Stimulated activated CD4-positive, alpha-beta T cell treated with anti-CD3 and anti-CD28 coated beads, Interleukin-1b, Interleukin-23, amount 100 ng/mL, for 24 hours (primary cell): ENCODE measurements around the gene DOLK.

Experiments used
- DNase-seq, 4 experiments: peaks; one replicate each; pipeline ENCODE4 v3.0.0-alpha.2; 2020; ENCODE audit warnings: low read depth in 4 of 4, low spot score in 1 of 4

DOLK gene

DNA sequence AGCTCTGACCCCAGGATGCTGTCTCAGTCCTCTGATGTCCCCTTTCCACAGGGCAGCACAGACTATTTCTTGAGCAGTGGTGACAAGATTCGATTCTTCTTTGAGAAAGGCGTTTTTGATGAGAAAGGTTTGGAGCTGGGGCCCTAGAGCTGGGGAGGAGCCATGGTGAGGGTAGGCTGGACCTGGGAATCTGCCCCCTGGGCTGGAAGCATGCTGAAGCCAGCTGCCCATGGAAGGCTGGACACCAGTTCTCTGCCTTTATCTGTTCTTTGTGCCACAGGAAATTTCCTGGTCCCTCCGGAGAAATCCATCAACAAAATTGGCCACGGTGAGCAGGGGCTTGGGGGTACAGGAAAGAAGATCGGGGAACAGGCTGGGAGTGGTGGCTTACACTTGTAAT, 13.7 kb downstream of the DOLK start:
- DNase-seq = no peak

DNA sequence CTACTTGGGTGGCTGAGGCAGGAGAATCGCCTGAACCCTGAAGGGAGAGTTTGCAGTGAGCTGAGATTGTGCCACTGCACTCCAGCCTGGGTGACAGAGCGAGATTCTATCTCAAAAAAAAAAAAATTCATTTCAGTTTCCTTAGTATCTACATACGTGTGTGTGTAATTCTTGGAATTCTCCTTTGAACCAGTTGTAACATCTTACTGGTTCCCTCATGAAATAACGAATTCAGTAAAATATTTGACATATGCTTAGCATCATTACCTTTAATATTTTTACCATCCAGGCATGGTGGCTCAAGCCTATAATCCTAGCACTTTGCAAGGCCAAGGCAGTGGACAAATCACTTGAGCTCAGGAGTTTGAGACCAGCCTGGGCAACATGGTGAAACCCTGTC, 17.8 kb downstream of the DOLK start:
- no peak for DNase-seq

DNA sequence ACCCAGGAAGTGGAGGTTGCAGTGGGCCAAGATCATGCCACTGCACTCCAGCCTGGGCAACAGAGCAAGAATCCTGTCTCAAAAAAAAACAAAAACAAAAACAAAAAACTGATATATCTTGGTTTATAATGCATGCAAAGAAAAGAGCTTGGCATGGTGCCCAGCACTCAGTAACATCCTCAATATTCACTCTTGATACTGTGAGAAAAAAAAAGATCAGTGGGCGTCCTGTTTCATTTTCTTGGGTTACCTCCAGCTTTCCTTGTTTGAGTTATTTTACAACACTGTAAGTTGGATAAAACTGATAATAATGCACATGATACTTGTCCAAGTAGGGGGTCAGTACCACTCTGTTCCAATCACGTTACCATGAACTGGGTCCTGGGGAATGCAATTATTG, 18.8 kb downstream of the DOLK start:
- DNase-seq = no peak

DNA sequence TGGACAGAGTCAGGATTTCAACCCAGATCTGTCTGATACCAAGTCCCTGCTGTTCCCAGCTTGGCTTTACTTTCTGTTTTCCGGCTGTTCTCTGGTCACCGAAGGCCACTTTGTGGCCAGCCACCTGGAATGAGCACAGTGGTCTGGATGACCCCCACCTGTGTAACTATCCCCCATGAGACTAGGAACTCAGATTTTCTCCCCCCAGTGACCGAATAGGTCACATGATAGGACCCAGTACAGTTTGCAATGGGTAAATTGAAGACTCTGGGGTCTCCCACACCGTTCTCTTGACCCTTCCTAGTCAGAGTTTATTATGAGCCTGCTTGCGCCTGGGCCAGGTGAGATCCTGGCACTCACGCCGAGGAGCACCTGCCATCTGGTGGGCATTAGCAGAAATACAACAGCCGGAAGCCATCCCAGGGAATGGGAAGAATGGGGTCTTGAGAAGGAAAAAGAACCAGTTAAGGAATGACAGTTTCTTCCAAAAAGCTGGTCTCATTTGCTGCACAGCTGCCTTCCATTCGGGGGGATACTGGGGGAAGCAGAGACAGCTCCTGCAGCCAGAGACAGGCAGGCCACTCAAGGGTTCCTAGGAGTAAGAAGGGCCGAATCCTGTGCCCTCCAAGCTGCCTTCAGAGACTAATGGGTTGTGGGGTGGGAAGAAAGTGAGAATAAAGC, 19.5 kb downstream of the DOLK start:
- DNase-seq = peak in 1 of 4 experiments; percentile 20

DNA sequence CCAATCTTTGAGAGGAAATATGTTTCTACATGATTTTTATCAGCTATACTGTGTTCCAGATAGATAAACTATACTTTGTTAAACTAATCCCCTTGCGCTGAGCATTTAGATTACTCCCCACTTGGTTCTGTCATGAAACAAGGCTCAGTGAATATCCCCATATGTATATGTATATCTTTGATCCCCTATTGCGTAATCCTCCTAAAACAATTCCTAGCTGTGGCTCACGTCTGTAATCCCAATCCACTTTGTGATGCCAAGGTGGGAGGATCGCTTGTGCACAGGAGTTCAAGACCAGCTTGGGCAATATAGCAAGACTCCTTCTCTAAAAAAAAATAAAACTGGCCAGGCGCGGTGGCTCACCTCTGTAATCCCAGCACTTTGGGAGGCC, 23.9 kb downstream of the DOLK start:
- no peak for DNase-seq

DNA sequence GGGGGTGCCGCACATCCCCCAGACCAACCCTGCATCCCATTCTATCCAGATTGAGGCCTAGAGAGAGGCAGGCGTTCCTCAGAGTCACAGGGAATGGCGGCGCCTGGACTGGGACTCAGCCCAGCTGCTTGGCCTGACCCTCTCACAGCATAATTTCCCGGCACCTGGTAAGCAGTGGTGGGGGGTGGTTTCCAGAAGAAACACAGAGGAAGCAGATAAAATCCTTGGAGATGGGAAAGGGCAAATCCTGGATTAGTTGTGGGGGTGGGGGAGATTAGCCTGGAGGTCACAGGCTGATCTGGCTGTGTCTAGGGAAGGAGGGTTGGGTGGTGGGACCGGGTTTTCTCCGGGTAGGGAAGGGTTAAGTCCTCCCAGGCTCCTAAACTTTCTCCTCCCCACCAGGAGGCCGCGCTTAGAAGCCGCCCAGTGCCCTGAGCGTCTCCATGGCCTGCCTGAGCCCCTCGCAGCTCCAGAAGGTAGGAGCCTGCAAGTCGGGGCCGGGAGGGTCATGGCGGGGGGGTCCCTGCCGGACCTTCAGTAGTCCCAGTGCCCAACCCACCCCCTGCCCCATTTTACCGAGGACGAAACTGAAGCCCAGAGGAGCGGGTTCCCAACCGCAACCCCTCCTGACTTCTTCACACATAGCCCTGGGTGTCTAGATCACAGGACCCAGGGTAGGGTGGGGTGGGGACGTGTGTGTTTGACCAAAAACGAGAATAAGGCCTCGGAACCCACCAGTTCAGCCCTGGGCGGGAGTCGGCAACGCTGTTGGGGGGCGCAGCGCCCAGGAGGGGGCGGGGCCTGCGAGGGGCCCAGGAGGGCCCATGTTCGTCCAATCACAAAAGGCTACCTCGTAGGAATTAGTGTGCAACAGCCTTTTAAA, 25.3 kb downstream of the DOLK start:
- DNase-seq = no peak

DNA sequence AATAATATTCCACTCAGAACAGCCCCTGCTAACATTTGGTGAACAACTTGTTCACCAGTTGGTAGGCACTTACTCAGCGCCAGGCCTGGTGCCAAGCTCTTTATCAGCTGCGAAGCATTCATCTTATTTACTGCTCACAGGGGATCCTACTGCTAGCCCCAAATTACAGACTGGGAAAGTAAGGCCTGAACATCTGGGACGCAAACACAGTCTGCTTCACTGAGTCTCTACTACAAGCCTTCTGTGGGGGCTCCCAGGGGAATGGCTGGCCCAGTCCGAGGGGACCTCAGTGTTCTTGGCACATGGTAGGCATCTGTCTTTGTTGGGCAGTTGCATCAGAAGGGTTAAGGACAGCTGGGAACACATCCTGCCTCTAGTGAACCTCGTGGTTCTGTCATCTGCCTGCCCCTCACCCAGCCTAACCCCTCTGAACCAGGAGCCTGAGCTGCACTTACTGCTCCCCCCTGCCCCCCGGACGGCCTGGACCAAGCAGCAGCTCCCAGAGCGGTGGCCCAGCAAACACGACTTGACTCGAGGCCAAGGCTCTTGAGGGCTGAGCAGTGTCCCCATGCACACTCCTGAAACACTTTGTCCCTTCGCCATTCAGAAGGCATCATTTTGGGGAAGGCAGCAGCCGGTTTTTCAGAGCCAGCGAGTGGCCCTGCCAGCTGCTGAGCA, 26.9 kb downstream of the DOLK start, which contains the start of gene PHYHD1:
Gene PHYHD1 (plus strand): TSS at position 602 of the 678 bp plus-strand sequence. CDS start 1,342 bp downstream, outside the sequence.
- no peak for DNase-seq

GRCh38 chr9:128919402-128920089, 27.9 kb downstream of the DOLK start:
- DNase-seq = no peak

DNA sequence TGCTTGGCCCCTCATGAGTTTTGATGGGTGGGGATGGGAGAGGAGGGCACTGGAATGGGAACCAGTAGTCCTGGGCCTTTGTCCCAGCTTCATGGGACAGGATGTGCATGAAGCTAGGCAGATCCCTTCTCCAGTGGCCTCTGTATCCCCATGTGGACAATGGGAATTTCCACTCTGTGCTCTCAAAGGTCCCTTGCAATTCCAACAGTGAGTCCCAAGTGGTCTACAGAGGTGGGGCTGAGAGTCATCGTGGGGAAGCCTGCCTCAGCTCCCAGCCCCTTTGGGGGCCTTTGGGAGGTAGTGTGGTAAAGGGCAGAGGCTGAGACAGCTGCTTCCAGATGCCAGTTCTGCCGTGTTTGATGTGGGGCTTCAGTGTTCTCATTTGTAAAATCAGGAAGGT, 28.5 kb downstream of the DOLK start:
- DNase-seq = no peak

DNA sequence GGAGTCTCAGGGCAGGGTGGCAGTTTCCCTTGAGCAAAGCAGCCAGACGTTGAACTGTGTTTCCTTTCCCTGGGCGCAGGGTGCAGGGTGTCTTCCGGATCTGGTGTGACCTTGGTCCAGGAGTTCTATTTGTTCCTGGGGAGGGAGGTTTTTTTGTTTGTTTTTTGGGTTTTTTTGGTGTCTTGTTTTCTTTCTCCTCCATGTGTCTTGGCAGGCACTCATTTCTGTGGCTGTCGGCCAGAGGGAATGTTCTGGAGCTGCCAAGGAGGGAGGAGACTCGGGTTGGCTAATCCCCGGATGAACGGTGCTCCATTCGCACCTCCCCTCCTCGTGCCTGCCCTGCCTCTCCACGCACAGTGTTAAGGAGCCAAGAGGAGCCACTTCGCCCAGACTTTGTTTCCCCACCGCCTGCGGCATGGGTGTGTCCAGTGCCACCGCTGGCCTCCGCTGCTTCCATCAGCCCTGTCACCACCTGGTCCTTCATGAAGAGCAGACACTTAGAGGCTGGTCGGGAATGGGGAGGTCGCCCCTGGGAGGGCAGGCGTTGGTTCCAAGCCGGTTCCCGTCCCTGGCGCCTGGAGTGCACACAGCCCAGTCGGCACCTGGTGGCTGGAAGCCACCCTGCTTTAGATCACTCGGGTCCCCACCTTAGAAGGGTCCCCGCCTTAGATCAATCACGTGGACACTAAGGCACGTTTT, 30.1 kb downstream of the DOLK start:
- DNase-seq = no peak

- no peak for DNase-seq
Measured at GRCh38 chr9:128916745-128917144, 30.7 kb downstream of the DOLK start.

- no peak for DNase-seq
Measured at GRCh38 chr9:128916204-128916603, 31.2 kb downstream of the DOLK start.

GRCh38 chr9:128913995-128914772, 33.2 kb downstream of the DOLK start:
- DNase-seq = no peak

GRCh38 chr9:128913048-128913900, 34.1 kb downstream of the DOLK start:
- no peak for DNase-seq

- no peak for DNase-seq
Measured at GRCh38 chr9:128912270-128912853, 35.0 kb downstream of the DOLK start.

DNA sequence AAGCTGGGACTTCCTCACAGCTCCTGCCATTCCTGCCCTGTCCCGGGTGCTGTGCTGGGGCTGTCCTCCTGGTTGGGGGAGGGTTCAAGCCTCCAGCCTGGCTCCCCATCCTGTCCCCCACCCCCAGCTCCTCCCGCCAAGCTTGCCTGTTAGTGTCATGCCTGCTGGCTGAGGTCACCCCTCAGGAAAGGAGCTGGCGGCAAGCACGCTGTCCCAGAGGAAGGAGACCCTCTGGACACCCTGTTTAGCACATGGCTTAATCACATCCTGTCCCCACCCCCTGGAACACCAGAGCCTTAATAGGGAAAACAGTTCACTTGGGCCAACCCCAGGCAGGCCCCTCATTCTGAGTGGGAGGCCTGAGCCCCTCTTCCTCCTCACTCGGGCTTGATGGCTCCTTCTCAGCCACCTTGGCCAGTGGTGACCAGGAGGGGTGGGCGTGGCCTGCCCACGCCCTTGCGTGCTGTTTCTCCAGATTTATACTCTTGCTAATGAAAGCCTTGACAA, 35.8 kb downstream of the DOLK start:
- no peak for DNase-seq

DNA sequence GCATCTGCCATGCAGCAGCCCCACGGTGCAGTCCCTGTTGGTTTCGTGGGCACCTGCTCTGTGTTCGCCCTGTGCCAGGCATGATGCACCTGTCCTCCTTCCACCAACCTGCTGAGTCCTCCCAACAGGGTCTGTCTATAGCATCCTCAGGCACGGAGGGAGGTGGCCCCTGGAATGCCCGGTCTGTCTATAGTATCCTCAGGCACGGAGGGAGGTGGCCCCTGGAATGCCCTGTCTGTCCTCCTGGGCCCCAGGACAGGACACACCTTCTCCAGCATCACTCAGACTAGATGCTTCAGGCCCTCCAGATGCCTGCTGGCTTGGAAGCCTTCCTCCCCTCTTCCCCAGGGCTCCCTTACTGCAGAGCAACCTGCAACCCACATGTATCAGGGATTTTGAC, 36.5 kb downstream of the DOLK start:
- no peak for DNase-seq

DNA sequence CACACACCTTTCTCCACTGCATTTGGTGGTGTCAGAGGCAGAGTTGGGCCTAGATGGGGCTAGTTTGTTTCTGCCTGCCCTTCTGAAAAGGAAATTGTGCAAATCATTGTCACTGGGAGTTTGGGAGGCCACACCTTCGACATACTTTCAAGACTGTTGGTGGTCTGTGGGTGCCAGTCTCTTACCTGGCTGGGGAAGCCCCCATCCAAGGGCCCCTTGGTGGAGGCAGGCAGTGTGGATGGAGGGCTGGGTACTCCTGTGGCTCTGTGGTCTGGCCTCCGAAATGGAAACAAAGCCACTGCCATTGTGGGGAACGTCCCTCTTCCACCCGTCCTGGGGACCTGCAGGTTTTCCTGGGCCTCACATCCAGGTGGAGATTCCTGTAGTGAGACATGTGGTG, 37.5 kb downstream of the DOLK start:
- DNase-seq = no peak
